SK-N-SH treated with all-trans-retinoic acid at 6 μM for 48 hours (cell line): ENCODE measurements around the gene USP38.

Experiments used
- ATAC-seq: fragments of 200-7000 bp; cut with Tn5 transposase; 3 replicates; pipeline ENCODE4 v1.9.1; 2020; ENCODE audit warnings: mild to moderate bottlenecking, moderate library complexity
- CSDC2 ChIP-seq: fragments of 250-450 bp; sonication (Bioruptor Pico); IDR thresholded peaks from 2 replicates; pipeline ENCODE4 v1.5.0; 2020; ENCODE audit warnings: mild to moderate bottlenecking, moderate library complexity
- ESRRG ChIP-seq: fragments of 250-450 bp; sonication (Bioruptor Pico); IDR thresholded peaks from 2 replicates; pipeline ENCODE4 v1.6.1; 2021; ENCODE audit warnings: mild to moderate bottlenecking
- GLIS3 ChIP-seq: fragments of 250-450 bp; sonication (Bioruptor Pico); IDR thresholded peaks from 2 replicates; pipeline ENCODE4 v1.5.0; 2020; ENCODE audit warnings: mild to moderate bottlenecking, moderate library complexity
- ISL1 ChIP-seq: fragments of 250-450 bp; sonication (Bioruptor Pico); IDR thresholded peaks from 2 replicates; pipeline ENCODE4 v2.1.2; 2022; ENCODE audit warnings: mild to moderate bottlenecking, moderate library complexity
- OSR1 ChIP-seq: fragments of 250-450 bp; sonication (Bioruptor Pico); IDR thresholded peaks from 2 replicates; pipeline ENCODE4 v1.8.0; 2022; ENCODE audit warnings: moderate library complexity, mild to moderate bottlenecking, inconsistent platforms
- PPARA ChIP-seq: fragments of 250-450 bp; sonication (Bioruptor Pico); IDR thresholded peaks from 2 replicates; pipeline ENCODE4 v1.5.0; 2020; ENCODE audit warnings: mild to moderate bottlenecking, borderline replicate concordance
- RARB ChIP-seq: fragments of 250-450 bp; sonication (Bioruptor Pico); IDR thresholded peaks from 2 replicates; pipeline ENCODE4 v1.8.0; 2021; ENCODE audit warnings: mild to moderate bottlenecking, moderate library complexity
- SNAI2 ChIP-seq: fragments of 250-450 bp; sonication (Bioruptor Pico); IDR thresholded peaks from 2 replicates; pipeline ENCODE4 v1.5.0; 2020; ENCODE audit warnings: mild to moderate bottlenecking, moderate library complexity
- TCF4 ChIP-seq: fragments of 250-450 bp; sonication (Bioruptor Pico); IDR thresholded peaks from 2 replicates; pipeline ENCODE4 v1.8.0; 2021; ENCODE audit warnings: mild to moderate bottlenecking, moderate library complexity, borderline replicate concordance
- TOX ChIP-seq: fragments of 250-450 bp; sonication (Bioruptor Pico); IDR thresholded peaks from 2 replicates; pipeline ENCODE4 v1.8.0; 2021; ENCODE audit warnings: mild to moderate bottlenecking, moderate library complexity, borderline replicate concordance
- ZFP3 ChIP-seq: fragments of 250-450 bp; sonication (Bioruptor Pico); IDR thresholded peaks from 2 replicates; pipeline ENCODE4 v1.5.0; 2020; ENCODE audit warnings: mild to moderate bottlenecking, moderate library complexity
- ZFP30 ChIP-seq: fragments of 450-650 bp; formaldehyde crosslinking; IDR thresholded peaks from 2 replicates; pipeline ENCODE4 v1.5.0; 2022; ENCODE audit warnings: mild to moderate bottlenecking, moderate library complexity
- ZNF565 ChIP-seq: fragments of 450-650 bp; formaldehyde crosslinking; conservative IDR thresholded peaks from 2 replicates; pipeline ENCODE4 v1.5.0; 2020; ENCODE audit warnings: low read depth, mild to moderate bottlenecking, moderate library complexity
- ZNF70 ChIP-seq: fragments of 450-650 bp; formaldehyde crosslinking; IDR thresholded peaks from 2 replicates; pipeline ENCODE4 v1.5.0; 2020; ENCODE audit warnings: mild to moderate bottlenecking, moderate library complexity
- ZNF8 ChIP-seq: fragments of 450-650 bp; formaldehyde crosslinking; IDR thresholded peaks from 2 replicates; pipeline ENCODE4 v1.5.0; 2020; ENCODE audit warnings: mild to moderate bottlenecking, moderate library complexity
- TF ChIP-seq, protein P1 (sequence below): fragments of 250-450 bp; sonication (Bioruptor Pico); IDR thresholded peaks from 2 replicates; pipeline ENCODE4 v1.5.1; 2020; ENCODE audit warnings: low read depth, mild to moderate bottlenecking, moderate library complexity
- TF ChIP-seq, protein P2 (sequence below): fragments of 250-450 bp; sonication (Bioruptor Pico); IDR thresholded peaks from 2 replicates; pipeline ENCODE4 v1.8.0; 2021; ENCODE audit warnings: low read depth, mild to moderate bottlenecking, moderate library complexity, borderline replicate concordance
- TF ChIP-seq, protein P3 (sequence below): fragments of 250-450 bp; sonication (Bioruptor Pico); IDR thresholded peaks from 2 replicates; pipeline ENCODE4 v1.8.0; 2020; ENCODE audit warnings: mild to moderate bottlenecking, moderate library complexity, borderline replicate concordance
- TF ChIP-seq, protein P4 (sequence below): fragments of 250-450 bp; sonication (Bioruptor Pico); IDR thresholded peaks from 2 replicates; pipeline ENCODE4 v1.5.0; 2020; ENCODE audit warnings: mild to moderate bottlenecking, moderate library complexity
- TF ChIP-seq, protein P5 (sequence below): fragments of 250-450 bp; sonication (Bioruptor Pico); IDR thresholded peaks from 2 replicates; pipeline ENCODE4 v1.5.1; 2021; ENCODE audit warnings: mild to moderate bottlenecking, moderate library complexity

USP38 gene

DNA sequence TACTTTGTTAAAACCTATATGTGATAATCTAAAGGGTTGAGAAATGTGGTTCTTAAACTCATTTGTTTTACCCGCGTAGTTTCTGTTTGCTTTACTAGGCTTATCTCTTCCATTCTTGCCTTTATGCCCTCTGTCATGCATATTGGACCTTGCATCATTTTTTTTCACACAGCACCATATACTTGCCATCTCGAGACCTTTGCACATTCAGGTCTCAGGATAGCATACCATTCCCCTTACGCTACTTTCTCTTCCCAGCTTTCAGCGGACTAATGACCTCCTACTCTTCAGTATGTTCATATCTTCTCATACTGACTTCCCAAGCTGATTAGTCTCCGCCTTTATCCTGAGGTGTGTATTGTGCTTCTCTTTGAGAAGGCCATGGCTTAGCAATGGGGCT lies 40.5 kb downstream of the USP38 start:
- no peak for TF ChIP-seq ESRRG (CRISPR knock-in tag)
- TF ChIP-seq PPARA (CRISPR knock-in tag) = no peak
- TF ChIP-seq ISL1 = no peak
- no peak for TF ChIP-seq ZFP30 (CRISPR knock-in tag)
- no peak for TF ChIP-seq SNAI2 (CRISPR knock-in tag)
- no peak for TF ChIP-seq CSDC2 (CRISPR knock-in tag)
- TF ChIP-seq RARB (CRISPR knock-in tag) = no peak
- TF ChIP-seq ZNF8 (CRISPR knock-in tag) = no peak
- TF ChIP-seq, protein P1, sequence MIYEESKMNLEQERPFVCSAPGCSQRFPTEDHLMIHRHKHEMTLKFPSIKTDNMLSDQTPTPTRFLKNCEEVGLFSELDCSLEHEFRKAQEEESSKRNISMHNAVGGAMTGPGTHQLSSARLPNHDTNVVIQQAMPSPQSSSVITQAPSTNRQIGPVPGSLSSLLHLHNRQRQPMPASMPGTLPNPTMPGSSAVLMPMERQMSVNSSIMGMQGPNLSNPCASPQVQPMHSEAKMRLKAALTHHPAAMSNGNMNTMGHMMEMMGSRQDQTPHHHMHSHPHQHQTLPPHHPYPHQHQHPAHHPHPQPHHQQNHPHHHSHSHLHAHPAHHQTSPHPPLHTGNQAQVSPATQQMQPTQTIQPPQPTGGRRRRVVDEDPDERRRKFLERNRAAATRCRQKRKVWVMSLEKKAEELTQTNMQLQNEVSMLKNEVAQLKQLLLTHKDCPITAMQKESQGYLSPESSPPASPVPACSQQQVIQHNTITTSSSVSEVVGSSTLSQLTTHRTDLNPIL (CRISPR knock-in tag) = no peak
- TF ChIP-seq OSR1 (CRISPR knock-in tag) = no peak
- no peak for TF ChIP-seq ZNF565
- ATAC-seq = no peak

DNA sequence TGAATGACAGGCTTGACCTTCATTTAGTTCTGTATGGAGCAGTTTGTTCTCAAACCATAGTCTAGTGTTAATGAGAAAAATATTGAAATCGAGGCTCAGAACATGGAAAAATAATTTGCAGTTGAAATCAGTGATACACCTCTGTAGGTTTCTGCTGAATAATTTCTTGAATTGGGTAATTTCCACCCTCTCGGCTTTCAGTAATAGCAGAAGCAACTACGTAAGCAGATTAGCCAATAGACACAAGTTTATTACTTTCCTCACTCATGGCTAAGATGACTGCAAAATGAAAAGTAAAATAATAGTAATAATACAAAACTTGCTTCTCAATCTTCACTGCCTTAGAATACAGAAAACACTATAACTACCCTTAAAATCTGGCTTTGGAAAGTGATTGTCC lies 46.0 kb downstream of the USP38 start:
- no peak for ATAC-seq
- no peak for TF ChIP-seq SNAI2 (CRISPR knock-in tag)
- TF ChIP-seq, protein P2, sequence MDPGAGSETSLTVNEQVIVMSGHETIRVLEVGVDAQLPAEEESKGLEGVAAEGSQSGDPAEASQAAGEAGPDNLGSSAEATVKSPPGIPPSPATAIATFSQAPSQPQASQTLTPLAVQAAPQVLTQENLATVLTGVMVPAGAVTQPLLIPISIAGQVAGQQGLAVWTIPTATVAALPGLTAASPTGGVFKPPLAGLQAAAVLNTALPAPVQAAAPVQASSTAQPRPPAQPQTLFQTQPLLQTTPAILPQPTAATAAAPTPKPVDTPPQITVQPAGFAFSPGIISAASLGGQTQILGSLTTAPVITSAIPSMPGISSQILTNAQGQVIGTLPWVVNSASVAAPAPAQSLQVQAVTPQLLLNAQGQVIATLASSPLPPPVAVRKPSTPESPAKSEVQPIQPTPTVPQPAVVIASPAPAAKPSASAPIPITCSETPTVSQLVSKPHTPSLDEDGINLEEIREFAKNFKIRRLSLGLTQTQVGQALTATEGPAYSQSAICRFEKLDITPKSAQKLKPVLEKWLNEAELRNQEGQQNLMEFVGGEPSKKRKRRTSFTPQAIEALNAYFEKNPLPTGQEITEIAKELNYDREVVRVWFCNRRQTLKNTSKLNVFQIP (CRISPR knock-in tag) = no peak
- TF ChIP-seq ZFP3 (CRISPR knock-in tag) = no peak
- TF ChIP-seq TCF4 (CRISPR knock-in tag) = no peak
- TF ChIP-seq, protein P3, sequence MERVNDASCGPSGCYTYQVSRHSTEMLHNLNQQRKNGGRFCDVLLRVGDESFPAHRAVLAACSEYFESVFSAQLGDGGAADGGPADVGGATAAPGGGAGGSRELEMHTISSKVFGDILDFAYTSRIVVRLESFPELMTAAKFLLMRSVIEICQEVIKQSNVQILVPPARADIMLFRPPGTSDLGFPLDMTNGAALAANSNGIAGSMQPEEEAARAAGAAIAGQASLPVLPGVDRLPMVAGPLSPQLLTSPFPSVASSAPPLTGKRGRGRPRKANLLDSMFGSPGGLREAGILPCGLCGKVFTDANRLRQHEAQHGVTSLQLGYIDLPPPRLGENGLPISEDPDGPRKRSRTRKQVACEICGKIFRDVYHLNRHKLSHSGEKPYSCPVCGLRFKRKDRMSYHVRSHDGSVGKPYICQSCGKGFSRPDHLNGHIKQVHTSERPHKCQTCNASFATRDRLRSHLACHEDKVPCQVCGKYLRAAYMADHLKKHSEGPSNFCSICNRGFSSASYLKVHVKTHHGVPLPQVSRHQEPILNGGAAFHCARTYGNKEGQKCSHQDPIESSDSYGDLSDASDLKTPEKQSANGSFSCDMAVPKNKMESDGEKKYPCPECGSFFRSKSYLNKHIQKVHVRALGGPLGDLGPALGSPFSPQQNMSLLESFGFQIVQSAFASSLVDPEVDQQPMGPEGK (CRISPR knock-in tag) = no peak
- no peak for TF ChIP-seq RARB (CRISPR knock-in tag)
- no peak for TF ChIP-seq ZFP30 (CRISPR knock-in tag)
- no peak for TF ChIP-seq ZNF70 (CRISPR knock-in tag)
- TF ChIP-seq CSDC2 (CRISPR knock-in tag) = no peak
- TF ChIP-seq ISL1 = no peak
- TF ChIP-seq OSR1 (CRISPR knock-in tag) = no peak
- TF ChIP-seq, protein P4, sequence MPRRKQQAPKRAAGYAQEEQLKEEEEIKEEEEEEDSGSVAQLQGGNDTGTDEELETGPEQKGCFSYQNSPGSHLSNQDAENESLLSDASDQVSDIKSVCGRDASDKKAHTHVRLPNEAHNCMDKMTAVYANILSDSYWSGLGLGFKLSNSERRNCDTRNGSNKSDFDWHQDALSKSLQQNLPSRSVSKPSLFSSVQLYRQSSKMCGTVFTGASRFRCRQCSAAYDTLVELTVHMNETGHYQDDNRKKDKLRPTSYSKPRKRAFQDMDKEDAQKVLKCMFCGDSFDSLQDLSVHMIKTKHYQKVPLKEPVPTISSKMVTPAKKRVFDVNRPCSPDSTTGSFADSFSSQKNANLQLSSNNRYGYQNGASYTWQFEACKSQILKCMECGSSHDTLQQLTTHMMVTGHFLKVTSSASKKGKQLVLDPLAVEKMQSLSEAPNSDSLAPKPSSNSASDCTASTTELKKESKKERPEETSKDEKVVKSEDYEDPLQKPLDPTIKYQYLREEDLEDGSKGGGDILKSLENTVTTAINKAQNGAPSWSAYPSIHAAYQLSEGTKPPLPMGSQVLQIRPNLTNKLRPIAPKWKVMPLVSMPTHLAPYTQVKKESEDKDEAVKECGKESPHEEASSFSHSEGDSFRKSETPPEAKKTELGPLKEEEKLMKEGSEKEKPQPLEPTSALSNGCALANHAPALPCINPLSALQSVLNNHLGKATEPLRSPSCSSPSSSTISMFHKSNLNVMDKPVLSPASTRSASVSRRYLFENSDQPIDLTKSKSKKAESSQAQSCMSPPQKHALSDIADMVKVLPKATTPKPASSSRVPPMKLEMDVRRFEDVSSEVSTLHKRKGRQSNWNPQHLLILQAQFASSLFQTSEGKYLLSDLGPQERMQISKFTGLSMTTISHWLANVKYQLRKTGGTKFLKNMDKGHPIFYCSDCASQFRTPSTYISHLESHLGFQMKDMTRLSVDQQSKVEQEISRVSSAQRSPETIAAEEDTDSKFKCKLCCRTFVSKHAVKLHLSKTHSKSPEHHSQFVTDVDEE (CRISPR knock-in tag) = no peak
- TF ChIP-seq, protein P5, sequence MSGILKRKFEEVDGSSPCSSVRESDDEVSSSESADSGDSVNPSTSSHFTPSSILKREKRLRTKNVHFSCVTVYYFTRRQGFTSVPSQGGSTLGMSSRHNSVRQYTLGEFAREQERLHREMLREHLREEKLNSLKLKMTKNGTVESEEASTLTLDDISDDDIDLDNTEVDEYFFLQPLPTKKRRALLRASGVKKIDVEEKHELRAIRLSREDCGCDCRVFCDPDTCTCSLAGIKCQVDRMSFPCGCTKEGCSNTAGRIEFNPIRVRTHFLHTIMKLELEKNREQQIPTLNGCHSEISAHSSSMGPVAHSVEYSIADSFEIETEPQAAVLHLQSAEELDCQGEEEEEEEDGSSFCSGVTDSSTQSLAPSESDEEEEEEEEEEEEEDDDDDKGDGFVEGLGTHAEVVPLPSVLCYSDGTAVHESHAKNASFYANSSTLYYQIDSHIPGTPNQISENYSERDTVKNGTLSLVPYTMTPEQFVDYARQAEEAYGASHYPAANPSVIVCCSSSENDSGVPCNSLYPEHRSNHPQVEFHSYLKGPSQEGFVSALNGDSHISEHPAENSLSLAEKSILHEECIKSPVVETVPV (CRISPR knock-in tag) = no peak
- no peak for TF ChIP-seq ESRRG (CRISPR knock-in tag)
- TF ChIP-seq GLIS3 = no peak
- TF ChIP-seq TOX = no peak

DNA sequence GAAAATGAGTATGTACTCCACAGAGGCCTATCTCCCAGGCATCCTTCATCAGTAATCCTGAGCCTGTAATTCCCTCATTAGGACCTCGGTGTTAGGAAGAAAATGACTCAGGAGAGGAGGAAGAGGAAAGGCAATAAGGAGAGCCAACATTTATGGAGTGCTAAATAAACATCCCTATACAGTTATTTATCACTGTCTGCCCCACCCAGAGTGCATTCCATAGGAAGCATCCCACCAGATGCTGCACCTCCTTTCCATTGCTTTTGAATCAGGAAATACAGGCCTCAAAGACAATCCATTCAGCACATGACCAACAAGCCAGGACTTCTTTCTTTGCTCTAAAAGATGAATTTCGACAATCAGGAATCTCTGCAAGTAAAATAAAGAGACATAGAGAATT lies 47.6 kb downstream of the USP38 start:
- no peak for ATAC-seq
- TF ChIP-seq SNAI2 (CRISPR knock-in tag) = no peak
- no peak for TF ChIP-seq TCF4 (CRISPR knock-in tag)
- no peak for TF ChIP-seq PPARA (CRISPR knock-in tag)
- TF ChIP-seq, protein P1 (CRISPR knock-in tag) = no peak
- TF ChIP-seq ZNF565 = no peak
- TF ChIP-seq, protein P4 (CRISPR knock-in tag) = no peak
- TF ChIP-seq, protein P5 (CRISPR knock-in tag) = no peak
- no peak for TF ChIP-seq ZNF8 (CRISPR knock-in tag)
- TF ChIP-seq ZNF70 (CRISPR knock-in tag) = no peak
- TF ChIP-seq CSDC2 (CRISPR knock-in tag) = no peak
- TF ChIP-seq OSR1 (CRISPR knock-in tag) = no peak
- no peak for TF ChIP-seq ESRRG (CRISPR knock-in tag)
